Muscle layer of colon (tissue), 2 donors: ENCODE results near the gene APAF1.

Experiments used
- H3K27ac ChIP-seq: one replicate; pipeline ENCODE4 v1.7.0; 2013; ENCODE audit warnings: low read depth, mild to moderate bottlenecking, low read length, moderate library complexity
- H3K27me3 ChIP-seq, 2 donors: one replicate each; pipeline ENCODE4 v1.7.0; 2013; ENCODE audit warnings: low read length in 2 of 2, mild to moderate bottlenecking in 2 of 2; ENCODE audit not compliant: insufficient read depth in 2 of 2, control insufficient read depth in 1 of 2
- H3K36me3 ChIP-seq: one replicate; pipeline ENCODE4 v1.7.0; 2013; ENCODE audit warnings: mild to moderate bottlenecking, low read length; ENCODE audit not compliant: insufficient read depth
- H3K4me1 ChIP-seq: one replicate; pipeline ENCODE4 v1.7.0; 2013; ENCODE audit warnings: mild to moderate bottlenecking, low read length; ENCODE audit not compliant: insufficient read depth
- H3K4me3 ChIP-seq, 2 donors: one replicate each; pipeline ENCODE4 v1.7.0; 2013; ENCODE audit warnings: low read length in 2 of 2, low read depth in 1 of 2, mild to moderate bottlenecking in 1 of 2, moderate library complexity in 1 of 2
- H3K9ac ChIP-seq: one replicate; pipeline ENCODE4 v1.7.0; 2013; ENCODE audit warnings: low read length
- H3K9me3 ChIP-seq: one replicate; pipeline ENCODE4 v1.7.0; 2013; ENCODE audit warnings: mild to moderate bottlenecking, low read length
- donor health status: abdominal sarcoma.
- donor health status: Adenocarcinoma of cecum.

Gene APAF1

GRCh38 chr12:98701166-98701565 lies 56.1 kb downstream of the APAF1 start:
- no peak overlapping the region for H3K27ac ChIP-seq
- H3K36me3 ChIP-seq: peaks cover 4% of the 10 kb centered on the region
- H3K9me3 ChIP-seq: no peaks in the 10 kb centered on the region
- H3K27me3 ChIP-seq: no peaks in the 10 kb centered on the region
- H3K4me1 ChIP-seq: peaks cover 5% of the 10 kb centered on the region
- no peak overlapping the region for H3K9ac ChIP-seq
- H3K4me3 ChIP-seq: no peak overlapping the region

- peaks cover 10% of the 10 kb centered on the region for H3K36me3 ChIP-seq
- no peak overlapping the region for H3K4me3 ChIP-seq
- H3K27ac ChIP-seq: no peak overlapping the region
- H3K9ac ChIP-seq: no peak overlapping the region
- H3K4me1 ChIP-seq: no peaks in the 10 kb centered on the region
- no peaks in the 10 kb centered on the region for H3K9me3 ChIP-seq
- H3K27me3 ChIP-seq: no peaks in the 10 kb centered on the region
Observed at GRCh38 chr12:98709022-98709421, 63.9 kb downstream of the APAF1 start.

GRCh38 chr12:98714426-98714825 lies 69.3 kb downstream of the APAF1 start:
- Histone ChIP-seq H3K9me3 (no peaks in the 10 kb centered on the region), H3K27ac (no peak overlapping the region), H3K27me3 (no peaks in the 10 kb centered on the region), H3K4me1 (no peaks in the 10 kb centered on the region), H3K4me3 (no peak overlapping the region), H3K9ac (no peak overlapping the region), H3K36me3 (peaks cover 10% of the 10 kb centered on the region)

GRCh38 chr12:98719515-98720504 lies 74.7 kb downstream of the APAF1 start:
- peaks cover 19% of the 10 kb centered on the region for H3K36me3 ChIP-seq
- H3K9ac ChIP-seq: no peak overlapping the region
- H3K4me1 ChIP-seq: no peaks in the 10 kb centered on the region

GRCh38 chr12:98721204-98721702 lies 76.2 kb downstream of the APAF1 start:
- Histone ChIP-seq H3K36me3 (peaks cover 17% of the 10 kb centered on the region), H3K9ac (no peak overlapping the region), H3K27ac (no peak overlapping the region), H3K9me3 (no peaks in the 10 kb centered on the region), H3K4me1 (no peaks in the 10 kb centered on the region), H3K4me3 (no peak overlapping the region), H3K27me3 (no peaks in the 10 kb centered on the region)

More at GRCh38 chr12:98719515-98720504, 74.7 kb downstream of the APAF1 start:
- H3K27me3 ChIP-seq: no peaks in the 10 kb centered on the region
- no peak overlapping the region for H3K4me3 ChIP-seq
- no peak overlapping the region for H3K27ac ChIP-seq
- no peaks in the 10 kb centered on the region for H3K9me3 ChIP-seq

- Histone ChIP-seq H3K4me1 (no peaks in the 10 kb centered on the region), H3K27me3 (no peaks in the 10 kb centered on the region), H3K9ac (no peak overlapping the region), H3K27ac (no peak overlapping the region), H3K9me3 (no peaks in the 10 kb centered on the region), H3K36me3 (peaks cover 30% of the 10 kb centered on the region), H3K4me3 (no peak overlapping the region)
Observed at GRCh38 chr12:98724384-98725155, 79.5 kb downstream of the APAF1 start.

GRCh38 chr12:98725476-98726247 lies 80.6 kb downstream of the APAF1 start:
- peaks cover 30% of the 10 kb centered on the region for H3K36me3 ChIP-seq
- no peaks in the 10 kb centered on the region for H3K4me1 ChIP-seq
- no peaks in the 10 kb centered on the region for H3K27me3 ChIP-seq
- H3K9ac ChIP-seq: no peak overlapping the region
- H3K27ac ChIP-seq: no peak overlapping the region
- H3K4me3 ChIP-seq: no peak overlapping the region
- no peaks in the 10 kb centered on the region for H3K9me3 ChIP-seq

GRCh38 chr12:98727196-98727595 lies 82.1 kb downstream of the APAF1 start:
- H3K27ac ChIP-seq: no peak overlapping the region

GRCh38 chr12:98730412-98730811 lies 85.3 kb downstream of the APAF1 start:
- Histone ChIP-seq H3K9ac (no peak overlapping the region), H3K4me3 (no peak overlapping the region), H3K4me1 (no peaks in the 10 kb centered on the region), H3K27ac (no peak overlapping the region), H3K9me3 (no peaks in the 10 kb centered on the region), H3K27me3 (no peaks in the 10 kb centered on the region), H3K36me3 (peaks cover 19% of the 10 kb centered on the region)

More at GRCh38 chr12:98727196-98727595, 82.1 kb downstream of the APAF1 start:
- Histone ChIP-seq H3K4me3 (no peak overlapping the region), H3K4me1 (no peaks in the 10 kb centered on the region), H3K27me3 (no peaks in the 10 kb centered on the region), H3K9ac (no peak overlapping the region), H3K36me3 (peaks cover 36% of the 10 kb centered on the region), H3K9me3 (no peaks in the 10 kb centered on the region)

GRCh38 chr12:98733667-98734350 lies 88.7 kb downstream of the APAF1 start:
- peaks cover 12% of the 10 kb centered on the region for H3K36me3 ChIP-seq
- no peaks in the 10 kb centered on the region for H3K27me3 ChIP-seq
- H3K4me1 ChIP-seq: no peaks in the 10 kb centered on the region
- no peak overlapping the region for H3K27ac ChIP-seq
- H3K9ac ChIP-seq: no peak overlapping the region
- H3K9me3 ChIP-seq: no peaks in the 10 kb centered on the region
- H3K4me3 ChIP-seq: no peak overlapping the region
